Measurements from ENCODE around the gene TRIP12. TPM values are rescaled to one million over a fixed set of nuclear protein-coding genes. Genes with fewer than 3 reads are reported as not detected.

TRIP12 gene
- polyA plus RNA-seq (2011; rRNA removed): 132 and 151 TPM in 2 replicates
- 18.2 and 20.7 TPM in 2 replicates for polyA plus RNA-seq (2012; cell fraction: cytosol; rRNA removed)
- polyA plus RNA-seq (2012; cell fraction: nucleus; rRNA removed): 22.8 and 34.9 TPM in 2 replicates
- polyA plus RNA-seq (2017; fragmentation: RNase III; extraction: RNeasy Plus Mini Kit Qiagen cat#74134 plus additional on column Dnase treatment): 103 to 122 TPM (median 117 TPM) in 3 replicates
- 366 and 396 TPM in 2 replicates for polyA minus RNA-seq (2011; rRNA and poly(A)+ RNA removed)

DNA sequence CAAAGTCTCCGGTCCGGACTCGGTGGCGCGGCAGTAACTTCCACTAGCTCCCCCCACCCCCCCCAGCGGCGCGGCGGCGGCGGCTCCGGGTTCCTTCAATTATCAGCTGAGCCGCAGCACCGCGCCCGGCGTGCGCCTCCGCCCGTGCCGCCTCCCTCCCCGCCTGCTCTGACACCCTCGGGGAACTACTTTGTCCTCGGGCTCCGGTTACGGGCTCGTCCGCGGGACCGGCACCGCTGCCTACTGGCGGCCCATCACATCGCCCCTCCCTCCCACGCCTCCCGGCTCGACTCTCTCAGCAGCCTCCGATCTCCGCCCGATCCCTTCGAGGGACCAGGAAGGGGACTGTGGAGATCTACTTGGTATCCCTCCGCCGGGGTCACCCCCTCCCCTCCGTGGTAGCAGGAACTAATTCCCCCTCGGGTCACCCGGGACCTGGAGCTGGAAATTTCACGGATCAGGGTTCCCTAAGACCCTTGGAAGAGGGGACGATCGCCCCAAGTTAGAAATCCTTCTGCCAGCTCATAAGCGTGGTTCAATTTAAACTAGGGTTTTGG is at the start of gene TRIP12:
Gene TRIP12, minus strand, starts transcription at position 118 of the 557 bp plus-strand sequence. CDS start 41,930 bp downstream, outside the sequence.
- Histone ChIP-seq H3K4me2 (peak within 1 kb of the TSS; percentile 91), H3K27ac (peak within 1 kb of the TSS; percentile 99 to 100), H3K9me3 (no peaks in the 10 kb centered on the region), H3K4me1 (peaks cover 11% of the 10 kb centered on the region; the same call in 2 of the 3 replicates), H3K4me3 (peak within 1 kb of the TSS; percentile 97)
- DNase-seq (ENCODE audit: low read depth in 1 of 2, low spot score in 1 of 2) (peak; percentile 87 to 97), FAIRE-seq (no peak), ATAC-seq (peak; percentile 83 to 91)
- no CpG with 5 or more reads among the region's 49 CpGs for WGBS (ENCODE audit: missing lambda C conversion rate)
- CTCF ChIA-PET: interaction anchor here (0.6 to 0.9 kb wide), 2 partner anchors 144 to 373 kb away, joined by 3 read pairs; no protein-coding TSS in a partner anchor
- POLR2A ChIA-PET: interaction anchor here (0.6 to 0.9 kb wide), 3 partner anchors 11 to 119 kb away, joined by 3 to 6 read pairs (median 4); no protein-coding TSS in a partner anchor
- TF ChIP-seq PHF8 (IDR thresholded peaks at IDR 0.05; ENCODE audit: borderline replicate concordance, low read depth): peak; percentile 6; the same call in 1 of the 2 replicates
- no peak for TF ChIP-seq SREBF2 (IDR thresholded peaks at IDR 0.05)
- TF ChIP-seq NPAS2 (CRISPR knock-in tag; IDR thresholded peaks at IDR 0.05; ENCODE audit: borderline replicate concordance): no peak
- no peak for TF ChIP-seq RNF2 (IDR thresholded peaks at IDR 0.05; ENCODE audit: borderline replicate concordance, low read depth)
- TF ChIP-seq, protein P1, sequence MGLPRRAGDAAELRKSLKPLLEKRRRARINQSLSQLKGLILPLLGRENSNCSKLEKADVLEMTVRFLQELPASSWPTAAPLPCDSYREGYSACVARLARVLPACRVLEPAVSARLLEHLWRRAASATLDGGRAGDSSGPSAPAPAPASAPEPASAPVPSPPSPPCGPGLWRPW (IDR thresholded peaks at IDR 0.05): no peak
- no peak for TF ChIP-seq ZC3H11A (IDR thresholded peaks at IDR 0.05)
- no peak for TF ChIP-seq SMC3 (IDR thresholded peaks at IDR 0.05)
- no peak for TF ChIP-seq NFE2L2 (conservative IDR thresholded peaks at IDR 0.05; ENCODE audit: low read length)
- TF ChIP-seq RFX5 (IDR thresholded peaks at IDR 0.05): no peak
- TF ChIP-seq, protein P2, sequence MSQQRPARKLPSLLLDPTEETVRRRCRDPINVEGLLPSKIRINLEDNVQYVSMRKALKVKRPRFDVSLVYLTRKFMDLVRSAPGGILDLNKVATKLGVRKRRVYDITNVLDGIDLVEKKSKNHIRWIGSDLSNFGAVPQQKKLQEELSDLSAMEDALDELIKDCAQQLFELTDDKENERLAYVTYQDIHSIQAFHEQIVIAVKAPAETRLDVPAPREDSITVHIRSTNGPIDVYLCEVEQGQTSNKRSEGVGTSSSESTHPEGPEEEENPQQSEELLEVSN (IDR thresholded peaks at IDR 0.05; ENCODE audit: borderline replicate concordance, low read depth): no peak
- no peak for TF ChIP-seq JUNB (IDR thresholded peaks at IDR 0.05)
- 0 out of 2 replicates have a peak, but pooled peaks have one; percentile 28 for TF ChIP-seq HOXA7 (CRISPR knock-in tag; IDR thresholded peaks at IDR 0.05)
- no peak; the same call in 1 of the 2 replicates for TF ChIP-seq HMGXB4 (CRISPR knock-in tag; IDR thresholded peaks at IDR 0.05; ENCODE audit: borderline replicate concordance)
- TF ChIP-seq RCOR1 (IDR thresholded peaks at IDR 0.05; ENCODE audit: low read depth, low read length): no peak
- TF ChIP-seq RARB (CRISPR knock-in tag; IDR thresholded peaks at IDR 0.05): no peak
- no peak for TF ChIP-seq CHD4 (IDR thresholded peaks at IDR 0.05; ENCODE audit: borderline replicate concordance)
- peak in 1 of 2 experiments; percentile 69; a peak in 3 of 5 replicates for TF ChIP-seq JUN (IDR thresholded peaks at IDR 0.05)
- TF ChIP-seq GATA3 (IDR thresholded peaks at IDR 0.05; ENCODE audit: borderline replicate concordance): peak; percentile 51; the same call in 1 of the 2 replicates
- no peak for TF ChIP-seq HDAC2 (IDR thresholded peaks at IDR 0.05)
- no peak for TF ChIP-seq KDM5A (IDR thresholded peaks at IDR 0.05)
- no peak for TF ChIP-seq FOSL2 (IDR thresholded peaks at IDR 0.05)
- 0 out of 2 replicates have a peak, but pooled peaks have one; percentile 17 for TF ChIP-seq FOSL2 (CRISPR knock-in tag; IDR thresholded peaks at IDR 0.05)
- TF ChIP-seq CEBPB (IDR thresholded peaks at IDR 0.05): peak in 1 of 2 experiments; percentile 12; a peak in 1 of 4 replicates
- no peak for TF ChIP-seq EHMT2 (IDR thresholded peaks at IDR 0.05; ENCODE audit: low read depth)
- TF ChIP-seq ZNF302 (CRISPR knock-in tag; IDR thresholded peaks at IDR 0.05): no peak
- TF ChIP-seq MAZ (IDR thresholded peaks at IDR 0.05; ENCODE audit: borderline replicate concordance, low read depth, low read length): no peak
- TF ChIP-seq ZFP36 (IDR thresholded peaks at IDR 0.05; ENCODE audit: borderline replicate concordance, partially characterized antibody): no peak
- TF ChIP-seq MAFK (IDR thresholded peaks at IDR 0.05; ENCODE audit: partially characterized antibody): no peak
- TF ChIP-seq REST (IDR thresholded peaks at IDR 0.05): no peak
- TF ChIP-seq CBX8 (IDR thresholded peaks at IDR 0.05): no peak
- no peak for TF ChIP-seq ZSCAN20 (CRISPR knock-in tag; IDR thresholded peaks at IDR 0.05)
- TF ChIP-seq TP53 (CRISPR knock-in tag; IDR thresholded peaks at IDR 0.05): no peak
- TF ChIP-seq CBX2 (IDR thresholded peaks at IDR 0.05; ENCODE audit: borderline replicate concordance, low read depth): no peak
- no peak for TF ChIP-seq USF2 (IDR thresholded peaks at IDR 0.05)
